GM21423 (cell line): Measurements from ENCODE around the gene ISLR.

Experiments used
- ATAC-seq: cut with Tn5 transposase; IDR thresholded peaks from one replicate; pipeline ENCODE4 v1.9.1; 2021; ENCODE audit warnings: mild to moderate bottlenecking, moderate library complexity; ENCODE audit not compliant: unreplicated experiment

ISLR gene

GRCh38 chr15:74209997-74210671, 36.6 kb downstream of the ISLR start:
- ATAC-seq: no peak

DNA sequence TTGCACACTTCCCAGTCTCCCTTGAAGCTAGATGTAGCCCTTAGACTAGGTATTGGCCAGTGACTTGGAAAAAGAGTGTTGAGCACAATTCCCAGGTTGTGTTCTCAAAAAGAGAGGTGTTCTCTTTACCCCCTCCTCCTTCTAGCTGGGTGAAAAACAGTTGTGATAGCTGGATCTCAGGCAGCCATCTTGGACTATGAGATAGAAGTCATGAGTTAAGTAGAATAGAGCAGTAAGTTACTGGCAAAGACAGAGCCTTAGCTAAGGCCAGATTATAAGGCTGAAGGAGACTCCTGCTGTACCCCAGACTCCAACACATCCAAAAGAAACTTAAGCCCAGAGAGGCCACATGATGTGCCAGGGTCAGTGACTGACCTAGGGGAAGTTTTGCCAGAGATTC, 37.2 kb downstream of the ISLR start:
- no peak for ATAC-seq

- ATAC-seq: no peak
Measured at GRCh38 chr15:74211656-74212055, 38.1 kb downstream of the ISLR start.

- ATAC-seq: no peak
Measured at GRCh38 chr15:74212494-74212893, 39.0 kb downstream of the ISLR start.

DNA sequence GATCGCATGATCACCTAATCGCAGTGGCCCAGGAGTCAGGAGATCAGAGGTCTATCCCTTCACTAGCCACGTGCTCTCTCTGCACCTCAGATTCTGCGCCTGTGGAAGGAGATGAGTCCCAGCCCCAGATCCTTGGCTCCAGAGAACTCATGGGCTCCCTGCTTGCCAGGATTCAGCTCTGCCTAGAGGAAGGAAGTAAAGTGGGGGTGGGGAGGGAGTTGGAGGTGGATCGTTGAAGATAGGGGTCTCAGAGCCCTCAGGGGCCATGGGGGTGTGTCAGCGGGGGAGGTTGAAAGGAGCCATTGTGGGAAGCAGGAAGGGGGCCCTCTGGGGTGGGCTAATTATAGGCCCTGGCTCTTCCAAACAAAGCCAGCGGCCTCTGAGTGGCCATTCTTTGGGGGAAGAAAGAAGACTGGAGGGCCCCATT, 40.4 kb downstream of the ISLR start:
- ATAC-seq: no peak

GRCh38 chr15:74214324-74215021, 41.0 kb downstream of the ISLR start:
- no peak for ATAC-seq

DNA sequence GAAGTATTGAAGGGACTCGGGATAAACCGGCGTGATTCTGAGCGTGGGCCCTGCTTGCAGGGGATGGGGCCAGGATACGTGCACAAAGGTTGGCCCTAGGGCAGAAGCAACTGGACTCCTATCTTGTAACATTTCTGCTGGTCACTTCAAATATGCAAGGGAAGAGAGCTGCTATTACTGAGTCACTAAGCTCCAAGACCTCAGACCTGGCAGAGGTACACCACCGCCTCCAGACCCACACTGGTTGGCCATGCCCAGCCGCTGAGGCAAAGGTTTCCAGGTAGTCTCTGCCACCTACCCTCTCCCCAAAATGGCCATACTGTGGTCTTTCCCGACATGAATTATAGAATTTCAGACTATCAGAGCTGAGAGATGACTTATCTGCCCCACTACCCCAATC, 42.4 kb downstream of the ISLR start:
- ATAC-seq: no peak

DNA sequence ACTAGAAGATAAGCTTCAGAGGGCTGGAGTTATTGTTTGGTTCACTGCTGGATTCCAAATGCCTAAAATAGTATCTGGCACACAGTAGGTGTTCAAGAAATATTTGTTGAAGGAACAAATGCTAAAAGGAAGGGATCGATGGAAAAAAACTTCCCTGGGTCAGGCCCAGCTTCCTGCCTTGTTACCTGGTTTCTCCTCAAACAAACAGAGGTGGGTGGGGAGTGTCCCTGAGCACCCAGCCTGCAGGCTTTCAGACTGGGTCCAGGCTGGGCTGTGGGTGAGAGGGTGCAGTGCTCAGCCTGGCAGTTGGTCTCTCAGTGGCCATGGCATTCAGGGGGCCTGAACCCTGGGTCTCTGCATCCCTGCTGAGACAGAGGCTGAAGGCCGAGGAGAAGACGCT, 43.4 kb downstream of the ISLR start:
- no peak for ATAC-seq

GRCh38 chr15:74217907-74218885, 44.7 kb downstream of the ISLR start:
- no peak for ATAC-seq

GRCh38 chr15:74220475-74221248, 47.2 kb downstream of the ISLR start:
- ATAC-seq: no peak

- no peak for ATAC-seq
Measured at GRCh38 chr15:74221399-74222239, 48.1 kb downstream of the ISLR start.

GRCh38 chr15:74222240-74223119, 49.0 kb downstream of the ISLR start:
- no peak for ATAC-seq

DNA sequence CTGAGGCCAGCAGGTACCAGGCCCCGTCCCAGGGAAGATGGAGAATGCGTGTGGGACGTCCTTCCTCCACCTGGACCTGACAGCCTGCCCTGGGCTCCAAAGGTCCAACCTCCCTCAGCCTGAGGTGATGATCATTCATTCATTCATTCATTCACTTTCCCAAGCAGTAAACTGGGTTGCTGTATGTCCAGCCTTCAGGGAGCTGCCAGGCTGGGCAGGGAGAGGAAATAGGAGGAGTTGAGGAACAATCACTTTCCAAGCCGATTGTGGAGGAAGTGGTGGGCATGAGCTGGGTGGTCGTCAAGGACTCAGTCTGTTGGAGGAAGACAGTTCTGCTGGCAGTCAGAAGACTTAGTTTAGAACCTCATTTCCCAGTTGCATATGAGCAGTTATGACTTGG, 52.4 kb downstream of the ISLR start:
- no peak for ATAC-seq
